ENCODE measurements around the gene AFAP1. TPM values are rescaled to one million over a fixed set of nuclear protein-coding genes. Genes with fewer than 3 reads are reported as not detected.

Gene AFAP1
- total RNA-seq, 1 experiment from 2014 or later = 42.1 TPM

DNA sequence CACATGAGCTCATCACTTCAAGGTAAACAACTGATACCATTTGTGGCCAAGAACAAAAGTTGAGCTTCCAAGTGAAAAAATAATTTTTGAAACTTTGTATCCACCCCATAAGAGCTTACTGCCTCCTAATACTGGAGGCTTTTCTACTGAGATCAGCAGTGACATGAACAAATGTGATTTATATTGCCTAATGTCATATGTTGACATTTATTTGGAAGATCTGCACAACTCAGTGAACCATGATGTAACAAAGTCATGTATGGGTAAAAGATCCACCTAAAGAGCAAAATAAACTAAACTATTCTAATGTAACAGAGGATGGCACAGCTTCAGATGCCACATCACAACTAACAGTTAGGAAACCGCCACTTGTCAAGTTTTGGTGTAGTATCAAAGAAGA is 65.8 kb downstream of the AFAP1 start:
- CTCF ChIA-PET = no interaction called here
- Histone ChIP-seq H4K20me1 (ENCODE audit: low read length) (no peaks in the 10 kb centered on the region), H3K9ac (ENCODE audit: low read length) (no peak overlapping the region), H2AFZ (ENCODE audit: low read length) (no peak overlapping the region), H3K4me3 (ENCODE audit: low read length) (no peak overlapping the region), H3K4me1 (ENCODE audit: insufficient read depth, low read length) (peaks cover 38% of the 10 kb centered on the region), H3K9me3 (ENCODE audit: low read length) (no peaks in the 10 kb centered on the region), H3K27me3 (ENCODE audit: low read length) (no peaks in the 10 kb centered on the region), H3F3A (ENCODE audit: low read length, unreplicated experiment) (no peaks in the 10 kb centered on the region), H3K4me2 (ENCODE audit: low read length) (no peak overlapping the region), H3K27ac (ENCODE audit: low read length) (peak overlapping the region; percentile 41), H3K79me2 (ENCODE audit: low read length) (peaks cover 98% of the 10 kb centered on the region), H3K9me2 (replicated peaks; ENCODE audit: low read length) (no peaks in the 10 kb centered on the region), H3K36me3 (ENCODE audit: low read depth, low read length) (peaks cover 17% of the 10 kb centered on the region)
- DNase-seq (peak; percentile 30), ATAC-seq (no peak)
- no TSS peak for BruUV-seq (replicated peaks)
- intact Hi-C loops (cut with micrococcal nuclease) = no loop called here
- no peak for TF ChIP-seq EZH2phosphoT487 (IDR thresholded peaks at IDR 0.05; ENCODE audit: borderline replicate concordance, low read length)
- TF ChIP-seq EZH2 (IDR thresholded peaks at IDR 0.05; ENCODE audit: low read length, unreplicated experiment) = no peak
- TF ChIP-seq CTCF (conservative IDR thresholded peaks at IDR 0.05; ENCODE audit: low read depth, low read length) = no peak
- POLR2A ChIA-PET (ENCODE audit: unreplicated experiment) = no interaction called here

- ATAC-seq = peak; percentile 44
- POLR2A ChIA-PET (ENCODE audit: unreplicated experiment) = no interaction called here
- Histone ChIP-seq H3K4me2 (ENCODE audit: low read length) (peak overlapping the region; percentile 28), H4K20me1 (ENCODE audit: low read length) (no peaks in the 10 kb centered on the region), H3K4me3 (ENCODE audit: low read length) (no peak overlapping the region), H3K4me1 (ENCODE audit: insufficient read depth, low read length) (peaks cover 47% of the 10 kb centered on the region), H3K79me2 (ENCODE audit: low read length) (peaks cover 93% of the 10 kb centered on the region), H3K9me2 (replicated peaks; ENCODE audit: low read length) (no peaks in the 10 kb centered on the region), H3F3A (ENCODE audit: low read length, unreplicated experiment) (no peaks in the 10 kb centered on the region), H3K36me3 (ENCODE audit: low read depth, low read length) (peaks cover 22% of the 10 kb centered on the region), H3K27ac (ENCODE audit: low read length) (peak overlapping the region; percentile 91), H3K9me3 (ENCODE audit: low read length) (no peaks in the 10 kb centered on the region), H3K9ac (ENCODE audit: low read length) (peak overlapping the region; percentile 60), H3K27me3 (ENCODE audit: low read length) (no peaks in the 10 kb centered on the region), H2AFZ (ENCODE audit: low read length) (no peak overlapping the region)
- intact Hi-C loops (cut with micrococcal nuclease) = no loop called here
- CTCF ChIA-PET = no interaction called here
- BruUV-seq (replicated peaks) = no TSS peak
- peak; percentile 78 for DNase-seq
- TF ChIP-seq EZH2phosphoT487 (IDR thresholded peaks at IDR 0.05; ENCODE audit: borderline replicate concordance, low read length) (no peak), CTCF (conservative IDR thresholded peaks at IDR 0.05; ENCODE audit: low read depth, low read length) (no peak), EZH2 (IDR thresholded peaks at IDR 0.05; ENCODE audit: low read length, unreplicated experiment) (no peak)
Observed at GRCh38 chr4:7872264-7872771, 67.3 kb downstream of the AFAP1 start.

DNA sequence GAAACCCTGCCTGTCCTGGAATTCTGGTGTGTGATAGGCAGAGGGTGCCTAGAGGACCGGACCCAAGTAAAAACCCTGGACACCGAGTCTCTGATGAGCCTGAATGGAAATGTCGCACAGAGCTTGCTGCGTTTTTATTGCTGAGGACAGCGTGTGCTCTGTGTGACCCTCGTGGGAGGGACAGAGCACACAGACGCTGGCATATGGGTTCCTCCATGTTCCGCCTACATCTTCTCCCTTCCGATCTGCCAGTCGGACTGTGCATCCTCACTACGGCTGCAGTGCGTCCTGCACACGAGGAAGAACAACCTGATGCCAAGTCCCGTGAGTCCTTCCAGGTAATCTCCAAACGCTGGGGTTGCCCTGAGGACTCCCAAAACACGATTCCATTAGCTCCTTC is 68.3 kb downstream of the AFAP1 start:
- H3K79me2 ChIP-seq (ENCODE audit: low read length) = peaks cover 91% of the 10 kb centered on the region
- H3K4me1 ChIP-seq (ENCODE audit: insufficient read depth, low read length) = peaks cover 41% of the 10 kb centered on the region
- ATAC-seq (no peak), DNase-seq (no peak)
- ChIA-PET CTCF (no interaction called here), POLR2A (ENCODE audit: unreplicated experiment) (no interaction called here)
- H3K36me3 ChIP-seq (ENCODE audit: low read depth, low read length) = peaks cover 27% of the 10 kb centered on the region
- no peak overlapping the region for H2AFZ ChIP-seq (ENCODE audit: low read length)
- H3K9ac ChIP-seq (ENCODE audit: low read length) = peak overlapping the region; percentile 16; the same call in 1 of the 2 replicates
- intact Hi-C loops (cut with micrococcal nuclease) = no loop called here
- H3K27me3 ChIP-seq (ENCODE audit: low read length) = no peaks in the 10 kb centered on the region
- BruUV-seq (replicated peaks) = TSS peak; percentile 16
- no peaks in the 10 kb centered on the region for H3K9me2 ChIP-seq (replicated peaks; ENCODE audit: low read length)
- H3F3A ChIP-seq (ENCODE audit: low read length, unreplicated experiment) = no peaks in the 10 kb centered on the region
- no peak overlapping the region for H3K4me2 ChIP-seq (ENCODE audit: low read length)
- H3K4me3 ChIP-seq (ENCODE audit: low read length) = no peak overlapping the region
- H3K27ac ChIP-seq (ENCODE audit: low read length) = peak overlapping the region; percentile 91
- H4K20me1 ChIP-seq (ENCODE audit: low read length) = no peaks in the 10 kb centered on the region
- no peaks in the 10 kb centered on the region for H3K9me3 ChIP-seq (ENCODE audit: low read length)
- no peak for TF ChIP-seq EZH2 (IDR thresholded peaks at IDR 0.05; ENCODE audit: low read length, unreplicated experiment)
- TF ChIP-seq EZH2phosphoT487 (IDR thresholded peaks at IDR 0.05; ENCODE audit: borderline replicate concordance, low read length) = no peak
- TF ChIP-seq CTCF (conservative IDR thresholded peaks at IDR 0.05; ENCODE audit: low read depth, low read length) = no peak
